ENCODE data around the gene TRIL. TPM values are rescaled to one million over a fixed set of nuclear protein-coding genes. Genes with fewer than 3 reads are reported as not detected.

TRIL gene
- polyA plus RNA-seq, 2 donors = 0.55 to 1.2 TPM

- Histone ChIP-seq H3K4me3 (ENCODE audit: low read depth in 1 of 2, low read length in 2 of 2) (no peak overlapping the region), H3K27ac (ENCODE audit: low read depth in 2 of 2, low read length in 1 of 2) (peak overlapping the region; percentile 71 to 86), H3K4me1 (ENCODE audit: control insufficient read depth in 2 of 2, insufficient read depth in 2 of 2, low read length in 1 of 2) (peaks cover 9 to 21% of the 10 kb centered on the region in 2 donors), H3K27me3 (ENCODE audit: control insufficient read depth in 1 of 2, insufficient read depth in 2 of 2, low read length in 2 of 2) (no peaks in the 10 kb centered on the region), H3K9me3 (ENCODE audit: control insufficient read depth in 2 of 2, insufficient read depth in 1 of 2, low read depth in 1 of 2, low read length in 1 of 2) (no peaks in the 10 kb centered on the region), H3K36me3 (ENCODE audit: control insufficient read depth in 2 of 2, insufficient read depth in 2 of 2, low read length in 1 of 2) (no peaks in the 10 kb centered on the region)
- WGBS, 2 donors = 42 to 62% methylated on average over 4 of the region's 4 CpGs
Observed at GRCh38 chr7:28984631-28985030, 26.5 kb upstream of the TRIL start.

DNA sequence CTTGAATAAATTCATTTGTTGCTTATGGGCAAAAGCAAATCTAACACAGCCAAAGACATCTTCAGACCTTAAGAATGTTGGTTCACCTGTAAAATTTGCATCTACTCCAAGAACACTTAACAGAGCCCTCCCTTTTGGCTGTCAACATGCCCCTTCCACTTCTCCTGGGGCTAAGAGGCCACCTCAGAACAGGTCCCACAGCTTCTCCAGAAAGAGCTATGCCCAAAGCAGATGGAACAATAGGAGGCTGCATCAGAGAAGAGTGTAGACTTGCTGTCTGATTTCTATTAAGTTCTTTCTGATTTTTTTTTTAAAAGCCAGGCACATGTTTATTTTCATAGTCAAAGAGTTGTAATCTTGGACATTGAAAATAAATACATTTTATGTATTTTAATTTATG, 26.1 kb upstream of the TRIL start:
- Histone ChIP-seq H3K9me3 (ENCODE audit: control insufficient read depth in 2 of 2, insufficient read depth in 1 of 2, low read depth in 1 of 2, low read length in 1 of 2) (no peaks in the 10 kb centered on the region), H3K4me3 (ENCODE audit: low read depth in 1 of 2, low read length in 2 of 2) (no peak overlapping the region), H3K27ac (ENCODE audit: low read depth in 2 of 2, low read length in 1 of 2) (peak overlapping the region; percentile 1 to 54), H3K36me3 (ENCODE audit: control insufficient read depth in 2 of 2, insufficient read depth in 2 of 2, low read length in 1 of 2) (no peaks in the 10 kb centered on the region), H3K27me3 (ENCODE audit: control insufficient read depth in 1 of 2, insufficient read depth in 2 of 2, low read length in 2 of 2) (no peaks in the 10 kb centered on the region), H3K4me1 (ENCODE audit: control insufficient read depth in 2 of 2, insufficient read depth in 2 of 2, low read length in 1 of 2) (peaks cover 9 to 18% of the 10 kb centered on the region in 2 donors)

GRCh38 chr7:28983396-28984190, 25.5 kb upstream of the TRIL start:
- no peaks in the 10 kb centered on the region for H3K36me3 ChIP-seq (ENCODE audit: control insufficient read depth in 2 of 2, insufficient read depth in 2 of 2, low read length in 1 of 2)
- no peaks in the 10 kb centered on the region for H3K27me3 ChIP-seq (ENCODE audit: control insufficient read depth in 1 of 2, insufficient read depth in 2 of 2, low read length in 2 of 2)
- WGBS, 2 donors = 82 to 84% methylated on average over 4 of the region's 4 CpGs
- peak overlapping the region in 1 of 2 donors; percentile 20 for H3K27ac ChIP-seq (ENCODE audit: low read depth in 2 of 2, low read length in 1 of 2)
- no peaks in the 10 kb centered on the region for H3K9me3 ChIP-seq (ENCODE audit: control insufficient read depth in 2 of 2, insufficient read depth in 1 of 2, low read depth in 1 of 2, low read length in 1 of 2)
- H3K4me1 ChIP-seq (ENCODE audit: control insufficient read depth in 2 of 2, insufficient read depth in 2 of 2, low read length in 1 of 2) = peaks cover 9 to 17% of the 10 kb centered on the region in 2 donors
- no peak overlapping the region for H3K4me3 ChIP-seq (ENCODE audit: low read depth in 1 of 2, low read length in 2 of 2)

DNA sequence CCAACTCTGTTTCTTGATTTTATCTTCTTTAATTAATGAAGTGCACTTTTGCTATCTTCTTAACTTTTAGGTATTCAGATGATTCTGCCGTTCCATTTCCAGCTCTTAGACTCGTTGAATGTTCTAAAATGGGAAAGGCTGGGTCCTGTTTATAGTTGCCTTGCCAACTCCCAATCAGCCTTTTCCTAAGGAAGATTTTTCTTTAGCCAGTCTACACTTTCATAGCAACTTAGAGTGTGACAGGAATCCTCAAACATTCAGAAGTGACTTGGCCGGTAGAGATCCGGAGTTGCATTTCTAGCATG, 23.0 kb upstream of the TRIL start:
- 38 to 43% methylated on average over 4 of the region's 4 CpGs for WGBS, 2 donors

GRCh38 chr7:28980451-28981160, 22.5 kb upstream of the TRIL start:
- Histone ChIP-seq H3K4me1 (ENCODE audit: control insufficient read depth in 2 of 2, insufficient read depth in 2 of 2, low read length in 1 of 2) (peaks cover 7 to 8% of the 10 kb centered on the region in 2 donors), H3K9me3 (ENCODE audit: control insufficient read depth in 2 of 2, insufficient read depth in 1 of 2, low read depth in 1 of 2, low read length in 1 of 2) (no peaks in the 10 kb centered on the region), H3K27ac (ENCODE audit: low read depth in 2 of 2, low read length in 1 of 2) (peak overlapping the region; percentile 16 to 32), H3K4me3 (ENCODE audit: low read depth in 1 of 2, low read length in 2 of 2) (no peak overlapping the region), H3K36me3 (ENCODE audit: control insufficient read depth in 2 of 2, insufficient read depth in 2 of 2, low read length in 1 of 2) (no peaks in the 10 kb centered on the region), H3K27me3 (ENCODE audit: control insufficient read depth in 1 of 2, insufficient read depth in 2 of 2, low read length in 2 of 2) (no peaks in the 10 kb centered on the region)
- 74 to 75% methylated on average over 8 of the region's 8 CpGs for WGBS, 2 donors

More for the DNA sequence above, 23.0 kb upstream of the TRIL start:
- Histone ChIP-seq H3K27ac (ENCODE audit: low read depth in 2 of 2, low read length in 1 of 2) (peak overlapping the region in 1 of 2 donors; percentile 32), H3K4me1 (ENCODE audit: control insufficient read depth in 2 of 2, insufficient read depth in 2 of 2, low read length in 1 of 2) (peaks cover 7 to 9% of the 10 kb centered on the region in 2 donors), H3K27me3 (ENCODE audit: control insufficient read depth in 1 of 2, insufficient read depth in 2 of 2, low read length in 2 of 2) (no peaks in the 10 kb centered on the region), H3K36me3 (ENCODE audit: control insufficient read depth in 2 of 2, insufficient read depth in 2 of 2, low read length in 1 of 2) (no peaks in the 10 kb centered on the region), H3K9me3 (ENCODE audit: control insufficient read depth in 2 of 2, insufficient read depth in 1 of 2, low read depth in 1 of 2, low read length in 1 of 2) (no peaks in the 10 kb centered on the region), H3K4me3 (ENCODE audit: low read depth in 1 of 2, low read length in 2 of 2) (no peak overlapping the region)

- Histone ChIP-seq H3K27me3 (ENCODE audit: control insufficient read depth in 1 of 2, insufficient read depth in 2 of 2, low read length in 2 of 2) (no peaks in the 10 kb centered on the region), H3K36me3 (ENCODE audit: control insufficient read depth in 2 of 2, insufficient read depth in 2 of 2, low read length in 1 of 2) (no peaks in the 10 kb centered on the region), H3K9me3 (ENCODE audit: control insufficient read depth in 2 of 2, insufficient read depth in 1 of 2, low read depth in 1 of 2, low read length in 1 of 2) (no peaks in the 10 kb centered on the region), H3K4me3 (ENCODE audit: low read depth in 1 of 2, low read length in 2 of 2) (no peak overlapping the region), H3K4me1 (ENCODE audit: control insufficient read depth in 2 of 2, insufficient read depth in 2 of 2, low read length in 1 of 2) (peaks cover 2% of the 10 kb centered on the region in 2 donors), H3K27ac (ENCODE audit: low read depth in 2 of 2, low read length in 1 of 2) (no peak overlapping the region)
- WGBS, 2 donors = 72 to 81% methylated on average over 3 of the region's 3 CpGs
Observed at GRCh38 chr7:28979776-28980175, 21.6 kb upstream of the TRIL start.

DNA sequence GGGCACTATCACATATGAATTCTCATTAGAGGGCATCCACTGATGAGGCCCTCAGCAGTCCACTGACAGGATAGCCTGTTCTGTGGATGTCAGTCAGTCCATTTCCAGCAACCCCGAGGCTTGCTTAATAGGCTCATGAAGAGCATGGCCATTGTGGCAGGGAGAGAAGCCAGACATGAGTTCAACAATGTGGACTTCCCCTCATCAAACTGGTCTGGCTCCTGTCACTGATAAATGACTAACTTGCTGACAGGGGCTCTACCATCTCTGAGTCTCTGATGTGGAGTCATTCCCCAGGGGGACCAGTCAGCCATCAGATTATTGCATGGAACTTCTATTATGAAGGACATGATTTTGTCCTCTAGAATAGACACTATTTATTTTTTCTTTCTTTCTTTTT, 19.8 kb upstream of the TRIL start:
- Histone ChIP-seq H3K27ac (ENCODE audit: low read depth in 2 of 2, low read length in 1 of 2) (no peak overlapping the region), H3K36me3 (ENCODE audit: control insufficient read depth in 2 of 2, insufficient read depth in 2 of 2, low read length in 1 of 2) (no peaks in the 10 kb centered on the region), H3K9me3 (ENCODE audit: control insufficient read depth in 2 of 2, insufficient read depth in 1 of 2, low read depth in 1 of 2, low read length in 1 of 2) (no peaks in the 10 kb centered on the region), H3K27me3 (ENCODE audit: control insufficient read depth in 1 of 2, insufficient read depth in 2 of 2, low read length in 2 of 2) (no peaks in the 10 kb centered on the region), H3K4me1 (ENCODE audit: control insufficient read depth in 2 of 2, insufficient read depth in 2 of 2, low read length in 1 of 2) (no peaks in the 10 kb centered on the region), H3K4me3 (ENCODE audit: low read depth in 1 of 2, low read length in 2 of 2) (no peak overlapping the region)
- 76 to 89% methylated on average over 1 of the region's 1 CpG for WGBS, 2 donors

DNA sequence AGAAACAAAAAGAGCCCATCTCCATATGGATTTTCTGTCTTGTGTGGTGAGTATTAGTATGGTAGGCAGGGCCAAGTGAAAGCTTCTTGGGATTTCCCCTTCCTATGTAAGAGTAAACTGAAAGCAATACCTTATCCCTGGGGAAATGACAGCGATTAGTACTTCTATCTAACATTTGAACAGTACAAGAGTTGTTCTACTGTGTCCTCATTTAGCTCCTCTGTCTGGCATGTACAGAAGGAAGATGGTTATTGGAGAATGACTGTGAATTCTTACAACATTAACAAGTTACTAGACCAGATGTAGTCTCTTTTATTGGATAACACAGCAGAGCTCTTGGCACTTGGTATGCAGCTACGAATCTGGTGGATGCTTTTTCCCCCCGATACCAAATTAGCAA, 17.9 kb upstream of the TRIL start:
- Histone ChIP-seq H3K9me3 (ENCODE audit: control insufficient read depth in 2 of 2, insufficient read depth in 1 of 2, low read depth in 1 of 2, low read length in 1 of 2) (no peaks in the 10 kb centered on the region), H3K36me3 (ENCODE audit: control insufficient read depth in 2 of 2, insufficient read depth in 2 of 2, low read length in 1 of 2) (no peaks in the 10 kb centered on the region), H3K4me1 (ENCODE audit: control insufficient read depth in 2 of 2, insufficient read depth in 2 of 2, low read length in 1 of 2) (no peaks in the 10 kb centered on the region), H3K27ac (ENCODE audit: low read depth in 2 of 2, low read length in 1 of 2) (no peak overlapping the region), H3K4me3 (ENCODE audit: low read depth in 1 of 2, low read length in 2 of 2) (no peak overlapping the region), H3K27me3 (ENCODE audit: control insufficient read depth in 1 of 2, insufficient read depth in 2 of 2, low read length in 2 of 2) (no peaks in the 10 kb centered on the region)
- WGBS, 2 donors = 74 to 78% methylated on average over 3 of the region's 3 CpGs

DNA sequence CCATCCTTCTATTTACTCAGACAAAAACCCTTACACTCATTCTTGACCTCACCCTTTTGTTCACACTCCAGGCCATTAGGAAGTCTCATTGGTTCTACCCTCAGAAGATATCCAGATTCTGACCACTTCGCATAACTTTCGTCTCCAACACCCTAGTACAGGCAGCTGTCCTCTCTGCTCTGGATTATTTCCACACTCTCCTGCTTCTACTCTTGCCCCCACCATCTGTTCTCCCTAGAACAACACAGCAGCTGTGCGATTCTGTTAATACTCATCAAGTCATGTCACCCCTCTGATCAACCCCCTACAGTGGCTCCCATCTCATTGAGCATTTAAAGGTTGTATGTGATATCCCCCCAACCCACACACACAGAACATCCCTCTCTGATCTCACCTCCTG, 15.5 kb upstream of the TRIL start:
- WGBS, 2 donors = 90 to 96% methylated on average over 3 of the region's 3 CpGs
- Histone ChIP-seq H3K36me3 (ENCODE audit: control insufficient read depth in 2 of 2, insufficient read depth in 2 of 2, low read length in 1 of 2) (no peaks in the 10 kb centered on the region), H3K27ac (ENCODE audit: low read depth in 2 of 2, low read length in 1 of 2) (no peak overlapping the region), H3K4me1 (ENCODE audit: control insufficient read depth in 2 of 2, insufficient read depth in 2 of 2, low read length in 1 of 2) (no peaks in the 10 kb centered on the region), H3K4me3 (ENCODE audit: low read depth in 1 of 2, low read length in 2 of 2) (no peak overlapping the region), H3K27me3 (ENCODE audit: control insufficient read depth in 1 of 2, insufficient read depth in 2 of 2, low read length in 2 of 2) (no peaks in the 10 kb centered on the region), H3K9me3 (ENCODE audit: control insufficient read depth in 2 of 2, insufficient read depth in 1 of 2, low read depth in 1 of 2, low read length in 1 of 2) (no peaks in the 10 kb centered on the region)

- H3K36me3 ChIP-seq (ENCODE audit: control insufficient read depth in 2 of 2, insufficient read depth in 2 of 2, low read length in 1 of 2) = no peaks in the 10 kb centered on the region
- no peak overlapping the region for H3K27ac ChIP-seq (ENCODE audit: low read depth in 2 of 2, low read length in 1 of 2)
- H3K4me3 ChIP-seq (ENCODE audit: low read depth in 1 of 2, low read length in 2 of 2) = no peak overlapping the region
- H3K4me1 ChIP-seq (ENCODE audit: control insufficient read depth in 2 of 2, insufficient read depth in 2 of 2, low read length in 1 of 2) = peaks cover 0 to 4% of the 10 kb centered on the region in 2 donors
- WGBS, 2 donors = 70 to 73% methylated on average over 2 of the region's 2 CpGs
- no peaks in the 10 kb centered on the region for H3K9me3 ChIP-seq (ENCODE audit: control insufficient read depth in 2 of 2, insufficient read depth in 1 of 2, low read depth in 1 of 2, low read length in 1 of 2)
- no peaks in the 10 kb centered on the region for H3K27me3 ChIP-seq (ENCODE audit: control insufficient read depth in 1 of 2, insufficient read depth in 2 of 2, low read length in 2 of 2)
Observed at GRCh38 chr7:28964056-28964455, 5.9 kb upstream of the TRIL start.
